HepG2 (cell line): ENCODE measurements around the gene TUBB4B. TPM values are rescaled to one million over a fixed set of nuclear protein-coding genes. Genes with fewer than 3 reads are reported as not detected.

Experiments
- AFF4 ChIP-seq: sonication (generic); formaldehyde crosslinking; IDR thresholded peaks from 2 replicates; pipeline ENCODE4 v1.4.0; 2020; ENCODE audit warnings: missing genetic modification reagents
- AKAP8 ChIP-seq: sonication (generic); formaldehyde crosslinking; IDR thresholded peaks from 2 replicates; pipeline ENCODE4 v1.5.1; 2020; ENCODE audit warnings: mild to moderate bottlenecking, missing genetic modification reagents
- BORCS8-MEF2B ChIP-seq: sonication (generic); formaldehyde crosslinking; IDR thresholded peaks from 2 replicates; pipeline ENCODE4 v1.8.0; 2022; ENCODE audit warnings: mild to moderate bottlenecking, missing genetic modification reagents
- CEBPB ChIP-seq: IDR thresholded peaks from 2 replicates; pipeline ENCODE4 v1.6.1; 2011; ENCODE audit warnings: low read depth, low read length, improper control_type of control experiment, borderline replicate concordance
- FOXA1 ChIP-seq, 2 experiments: fragments of 450-650 bp in 1 of 2; sonication (generic) in 1 of 2; formaldehyde crosslinking in 1 of 2; IDR thresholded peaks; 2 replicates each; pipeline versions ENCODE4 v1.4.0 to v1.6.1; 2016 to 2020; ENCODE audit warnings: missing genetic modification reagents in 1 of 2
- FOXC1 ChIP-seq: sonication (generic); formaldehyde crosslinking; IDR thresholded peaks from 2 replicates; pipeline ENCODE4 v1.8.0; 2022; ENCODE audit warnings: mild to moderate bottlenecking, missing genetic modification reagents, borderline replicate concordance
- PAWR ChIP-seq: sonication (generic); formaldehyde crosslinking; IDR thresholded peaks from 2 replicates; pipeline ENCODE4 v1.4.0; 2020; ENCODE audit warnings: missing genetic modification reagents, mild to moderate bottlenecking, borderline replicate concordance
- RNF2 ChIP-seq: fragments of 450-650 bp; conservative IDR thresholded peaks from 2 replicates; pipeline ENCODE4 v1.6.1; 2016; ENCODE audit warnings: low read depth
- ZBTB8A ChIP-seq: sonication (generic); formaldehyde crosslinking; IDR thresholded peaks from 2 replicates; pipeline ENCODE4 v1.4.0; 2020; ENCODE audit warnings: mild to moderate bottlenecking, low read depth, missing genetic modification reagents, borderline replicate concordance
- ZFX ChIP-seq: sonication (generic); formaldehyde crosslinking; IDR thresholded peaks from 2 replicates; pipeline ENCODE4 v1.4.0; 2020; ENCODE audit warnings: mild to moderate bottlenecking, low read depth, missing genetic modification reagents, moderate library complexity
- ZNF101 ChIP-seq: sonication (generic); formaldehyde crosslinking; IDR thresholded peaks from 2 replicates; pipeline ENCODE4 v1.4.0; 2020; ENCODE audit warnings: mild to moderate bottlenecking, low read depth, missing genetic modification reagents, borderline replicate concordance
- polyA plus RNA-seq, 8 experiments: library from polyadenylated mRNA; depleted of rRNA in 3 of 8; stranded (reverse) in 7 of 8; unstranded in 1 of 8; fragments of >200 nt; fragmentation: Illumina TruSeq in 4 of 8; extraction: Trizol in 4 of 8; gene quantifications; 2 replicates each; pipeline versions ENCODE4 v1.2.1 to v1.2.3, GENCODE V29; 2011 to 2016; ENCODE audit warnings: low read depth in 4 of 8, missing spikeins in 1 of 8, mixed read lengths in 1 of 8; ENCODE audit not compliant: insufficient read depth in 1 of 8
- total RNA-seq, 5 experiments: library from RNA; depleted of rRNA; stranded (reverse); fragments of >200 nt; fragmentation: Illumina TruSeq; extraction: Trizol; gene quantifications; 2 replicates each; pipeline ENCODE4 v1.2.3, GENCODE V29; 2016; ENCODE audit warnings: low read depth in 1 of 5
- TF ChIP-seq, protein P1 (sequence below): IDR thresholded peaks from 2 replicates; pipeline ENCODE4 v1.6.1; 2016; ENCODE audit warnings: mild to moderate bottlenecking
- TF ChIP-seq, protein P2 (sequence below): sonication (generic); formaldehyde crosslinking; IDR thresholded peaks from 2 replicates; pipeline ENCODE4 v1.5.1; 2020; ENCODE audit warnings: mild to moderate bottlenecking, moderate library complexity, missing genetic modification reagents
- TF ChIP-seq, protein P3 (sequence below): sonication (generic); formaldehyde crosslinking; IDR thresholded peaks from 2 replicates; pipeline ENCODE4 v1.4.0; 2020; ENCODE audit warnings: missing genetic modification reagents, borderline replicate concordance
- TF ChIP-seq, protein P4 (sequence below): sonication (generic); formaldehyde crosslinking; IDR thresholded peaks from 2 replicates; pipeline ENCODE4 v1.8.0; 2022; ENCODE audit warnings: mild to moderate bottlenecking, missing genetic modification reagents, moderate library complexity
- TF ChIP-seq, protein P5 (sequence below): sonication (generic); formaldehyde crosslinking; IDR thresholded peaks from 2 replicates; pipeline ENCODE4 v1.4.0; 2020; ENCODE audit warnings: mild to moderate bottlenecking, missing genetic modification reagents

The TUBB4B gene
- total and polyA plus RNA-seq, 2 of the 13 experiments (the other 11 are each of a cell fraction or from before 2014, with no cell fraction given) = 182 to 412 TPM

GRCh38 chr9:137200311-137201204, 40.5 kb upstream of the TUBB4B start, which contains the start of gene TPRN (continued):
- TF ChIP-seq, protein P1, sequence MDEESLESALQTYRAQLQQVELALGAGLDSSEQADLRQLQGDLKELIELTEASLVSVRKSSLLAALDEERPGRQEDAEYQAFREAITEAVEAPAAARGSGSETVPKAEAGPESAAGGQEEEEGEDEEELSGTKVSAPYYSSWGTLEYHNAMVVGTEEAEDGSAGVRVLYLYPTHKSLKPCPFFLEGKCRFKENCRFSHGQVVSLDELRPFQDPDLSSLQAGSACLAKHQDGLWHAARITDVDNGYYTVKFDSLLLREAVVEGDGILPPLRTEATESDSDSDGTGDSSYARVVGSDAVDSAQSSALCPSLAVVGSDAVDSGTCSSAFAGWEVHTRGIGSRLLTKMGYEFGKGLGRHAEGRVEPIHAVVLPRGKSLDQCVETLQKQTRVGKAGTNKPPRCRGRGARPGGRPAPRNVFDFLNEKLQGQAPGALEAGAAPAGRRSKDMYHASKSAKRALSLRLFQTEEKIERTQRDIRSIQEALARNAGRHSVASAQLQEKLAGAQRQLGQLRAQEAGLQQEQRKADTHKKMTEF (CRISPR knock-in tag) = peak; percentile 98
- no peak for TF ChIP-seq AFF4 (CRISPR knock-in tag)
- peak; percentile 77; the same call in 1 of the 2 replicates for TF ChIP-seq FOXC1
- TF ChIP-seq RNF2 = no peak
- TF ChIP-seq, protein P2, sequence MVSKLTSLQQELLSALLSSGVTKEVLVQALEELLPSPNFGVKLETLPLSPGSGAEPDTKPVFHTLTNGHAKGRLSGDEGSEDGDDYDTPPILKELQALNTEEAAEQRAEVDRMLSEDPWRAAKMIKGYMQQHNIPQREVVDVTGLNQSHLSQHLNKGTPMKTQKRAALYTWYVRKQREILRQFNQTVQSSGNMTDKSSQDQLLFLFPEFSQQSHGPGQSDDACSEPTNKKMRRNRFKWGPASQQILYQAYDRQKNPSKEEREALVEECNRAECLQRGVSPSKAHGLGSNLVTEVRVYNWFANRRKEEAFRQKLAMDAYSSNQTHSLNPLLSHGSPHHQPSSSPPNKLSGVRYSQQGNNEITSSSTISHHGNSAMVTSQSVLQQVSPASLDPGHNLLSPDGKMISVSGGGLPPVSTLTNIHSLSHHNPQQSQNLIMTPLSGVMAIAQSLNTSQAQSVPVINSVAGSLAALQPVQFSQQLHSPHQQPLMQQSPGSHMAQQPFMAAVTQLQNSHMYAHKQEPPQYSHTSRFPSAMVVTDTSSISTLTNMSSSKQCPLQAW (CRISPR knock-in tag) = peak; percentile 92
- no peak for TF ChIP-seq CEBPB
- TF ChIP-seq, protein P3, sequence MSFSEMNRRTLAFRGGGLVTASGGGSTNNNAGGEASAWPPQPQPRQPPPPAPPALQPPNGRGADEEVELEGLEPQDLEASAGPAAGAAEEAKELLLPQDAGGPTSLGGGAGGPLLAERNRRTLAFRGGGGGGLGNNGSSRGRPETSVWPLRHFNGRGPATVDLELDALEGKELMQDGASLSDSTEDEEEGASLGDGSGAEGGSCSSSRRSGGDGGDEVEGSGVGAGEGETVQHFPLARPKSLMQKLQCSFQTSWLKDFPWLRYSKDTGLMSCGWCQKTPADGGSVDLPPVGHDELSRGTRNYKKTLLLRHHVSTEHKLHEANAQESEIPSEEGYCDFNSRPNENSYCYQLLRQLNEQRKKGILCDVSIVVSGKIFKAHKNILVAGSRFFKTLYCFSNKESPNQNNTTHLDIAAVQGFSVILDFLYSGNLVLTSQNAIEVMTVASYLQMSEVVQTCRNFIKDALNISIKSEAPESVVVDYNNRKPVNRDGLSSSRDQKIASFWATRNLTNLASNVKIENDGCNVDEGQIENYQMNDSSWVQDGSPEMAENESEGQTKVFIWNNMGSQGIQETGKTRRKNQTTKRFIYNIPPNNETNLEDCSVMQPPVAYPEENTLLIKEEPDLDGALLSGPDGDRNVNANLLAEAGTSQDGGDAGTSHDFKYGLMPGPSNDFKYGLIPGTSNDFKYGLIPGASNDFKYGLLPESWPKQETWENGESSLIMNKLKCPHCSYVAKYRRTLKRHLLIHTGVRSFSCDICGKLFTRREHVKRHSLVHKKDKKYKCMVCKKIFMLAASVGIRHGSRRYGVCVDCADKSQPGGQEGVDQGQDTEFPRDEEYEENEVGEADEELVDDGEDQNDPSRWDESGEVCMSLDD (CRISPR knock-in tag) = peak; percentile 54; the same call in 1 of the 2 replicates
- TF ChIP-seq, protein P4, sequence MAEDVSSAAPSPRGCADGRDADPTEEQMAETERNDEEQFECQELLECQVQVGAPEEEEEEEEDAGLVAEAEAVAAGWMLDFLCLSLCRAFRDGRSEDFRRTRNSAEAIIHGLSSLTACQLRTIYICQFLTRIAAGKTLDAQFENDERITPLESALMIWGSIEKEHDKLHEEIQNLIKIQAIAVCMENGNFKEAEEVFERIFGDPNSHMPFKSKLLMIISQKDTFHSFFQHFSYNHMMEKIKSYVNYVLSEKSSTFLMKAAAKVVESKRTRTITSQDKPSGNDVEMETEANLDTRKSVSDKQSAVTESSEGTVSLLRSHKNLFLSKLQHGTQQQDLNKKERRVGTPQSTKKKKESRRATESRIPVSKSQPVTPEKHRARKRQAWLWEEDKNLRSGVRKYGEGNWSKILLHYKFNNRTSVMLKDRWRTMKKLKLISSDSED (CRISPR knock-in tag) = 0 out of 2 replicates have a peak, but pooled peaks have one; percentile 43
- no peak for TF ChIP-seq ZNF101 (CRISPR knock-in tag)
- no peak for TF ChIP-seq FOXA1 (IDR thresholded peaks at IDR 0.05)
- peak; percentile 33; the same call in 1 of the 2 replicates for TF ChIP-seq FOXA1 (CRISPR knock-in tag; IDR thresholded peaks at IDR 0.05)
- TF ChIP-seq, protein P5, sequence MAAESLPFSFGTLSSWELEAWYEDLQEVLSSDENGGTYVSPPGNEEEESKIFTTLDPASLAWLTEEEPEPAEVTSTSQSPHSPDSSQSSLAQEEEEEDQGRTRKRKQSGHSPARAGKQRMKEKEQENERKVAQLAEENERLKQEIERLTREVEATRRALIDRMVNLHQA (CRISPR knock-in tag) = no peak
- TF ChIP-seq AKAP8 (CRISPR knock-in tag) = peak; percentile 94
- TF ChIP-seq BORCS8-MEF2B (CRISPR knock-in tag) = no peak
- peak; percentile 74 for TF ChIP-seq ZFX (CRISPR knock-in tag)
- no peak for TF ChIP-seq ZBTB8A (CRISPR knock-in tag)
- no peak for TF ChIP-seq PAWR (CRISPR knock-in tag)
